HepG2 (cell line): Measurements from ENCODE around the gene DAB2IP. TPM values are rescaled to one million over a fixed set of nuclear protein-coding genes. Genes with fewer than 3 reads are reported as not detected.

Source experiments
- ATM ChIP-seq: fragments of 450-650 bp; IDR thresholded peaks from 2 replicates; pipeline ENCODE4 v1.7.1; 2017; ENCODE audit warnings: mild to moderate bottlenecking, borderline replicate concordance
- CEBPG ChIP-seq: IDR thresholded peaks from 2 replicates; pipeline ENCODE4 v1.6.1; 2016
- CTCF ChIP-seq: sonication (generic); formaldehyde crosslinking; IDR thresholded peaks from 2 replicates; pipeline ENCODE4 v1.5.0; 2020; ENCODE audit warnings: mild to moderate bottlenecking, missing genetic modification reagents, moderate library complexity
- FOXA3 ChIP-seq: IDR thresholded peaks from 2 replicates; pipeline ENCODE4 v1.6.1; 2016; ENCODE audit warnings: missing genetic modification reagents, missing compliant biosample characterization
- HNRNPUL1 ChIP-seq: fragments of 200-400 bp; formaldehyde crosslinking; IDR thresholded peaks from 2 replicates; pipeline ENCODE4 v1.6.1; 2017; ENCODE audit warnings: low read depth, mild to moderate bottlenecking, low read length, moderate library complexity
- IRX3 ChIP-seq: sonication (generic); formaldehyde crosslinking; IDR thresholded peaks from 2 replicates; pipeline ENCODE4 v1.8.1; 2023; ENCODE audit warnings: mild to moderate bottlenecking, low read depth, missing genetic modification reagents, borderline replicate concordance
- ISL2 ChIP-seq: sonication (generic); formaldehyde crosslinking; IDR thresholded peaks from 2 replicates; pipeline ENCODE4 v1.5.0; 2020; ENCODE audit warnings: missing genetic modification reagents
- KDM1A ChIP-seq: IDR thresholded peaks from 2 replicates; pipeline ENCODE4 v1.6.1; 2016; ENCODE audit warnings: missing compliant biosample characterization
- KLF13 ChIP-seq: sonication (generic); formaldehyde crosslinking; IDR thresholded peaks from 2 replicates; pipeline ENCODE4 v1.4.0; 2020; ENCODE audit warnings: mild to moderate bottlenecking, missing genetic modification reagents
- MEIS2 ChIP-seq: sonication (generic); formaldehyde crosslinking; IDR thresholded peaks from 2 replicates; pipeline ENCODE4 v1.9.0; 2021; ENCODE audit warnings: mild to moderate bottlenecking, missing genetic modification reagents
- MTF1 ChIP-seq: sonication (generic); formaldehyde crosslinking; IDR thresholded peaks from 2 replicates; pipeline ENCODE4 v1.5.0; 2020; ENCODE audit warnings: missing genetic modification reagents
- MYNN ChIP-seq: sonication (generic); formaldehyde crosslinking; IDR thresholded peaks from 2 replicates; pipeline ENCODE4 v1.4.0; 2020; ENCODE audit warnings: mild to moderate bottlenecking, low read depth, missing genetic modification reagents
- NCOA5 ChIP-seq: sonication (generic); formaldehyde crosslinking; IDR thresholded peaks from 2 replicates; pipeline ENCODE4 v1.4.0; 2020; ENCODE audit warnings: missing genetic modification reagents
- NR2C2 ChIP-seq: sonication (generic); formaldehyde crosslinking; IDR thresholded peaks from 2 replicates; pipeline ENCODE4 v1.4.0; 2020; ENCODE audit warnings: missing genetic modification reagents, mild to moderate bottlenecking, moderate library complexity, borderline replicate concordance
- POGZ ChIP-seq: sonication (generic); formaldehyde crosslinking; IDR thresholded peaks from 2 replicates; pipeline ENCODE4 v1.4.0; 2020; ENCODE audit warnings: mild to moderate bottlenecking, missing genetic modification reagents
- RXRA ChIP-seq: sonication (generic); formaldehyde crosslinking; IDR thresholded peaks from 2 replicates; pipeline ENCODE4 v1.5.1; 2020; ENCODE audit warnings: missing genetic modification reagents
- SMAD9 ChIP-seq: sonication (generic); formaldehyde crosslinking; IDR thresholded peaks from 2 replicates; pipeline ENCODE4 v1.5.1; 2020; ENCODE audit warnings: mild to moderate bottlenecking, missing genetic modification reagents
- SMC3 ChIP-seq: IDR thresholded peaks from 2 replicates; pipeline ENCODE4 v1.6.1; 2011; ENCODE audit warnings: low read length, improper control_type of control experiment
- U2AF1 ChIP-seq: fragments of 200-400 bp; formaldehyde crosslinking; optimal IDR thresholded peaks from 2 replicates; pipeline ENCODE3; 2017; ENCODE audit warnings: mild to moderate bottlenecking, low read depth, low read length
- ZEB1 ChIP-seq: IDR thresholded peaks from 2 replicates; pipeline ENCODE4 v1.6.1; 2012; ENCODE audit warnings: mild to moderate bottlenecking, low read depth, inconsistent platforms; ENCODE audit not compliant: insufficient replicate concordance
- ZMYM2 ChIP-seq: sonication (generic); formaldehyde crosslinking; IDR thresholded peaks from 2 replicates; pipeline ENCODE4 v1.8.0; 2022; ENCODE audit warnings: mild to moderate bottlenecking, missing genetic modification reagents
- ZNF260 ChIP-seq: sonication (generic); formaldehyde crosslinking; IDR thresholded peaks from 2 replicates; pipeline ENCODE4 v1.4.0; 2020; ENCODE audit warnings: missing genetic modification reagents, low read depth, mild to moderate bottlenecking, borderline replicate concordance
- ZNF446 ChIP-seq: sonication (generic); formaldehyde crosslinking; IDR thresholded peaks from 2 replicates; pipeline ENCODE4 v1.5.0; 2020; ENCODE audit warnings: mild to moderate bottlenecking, missing genetic modification reagents
- ZNF574 ChIP-seq: sonication (generic); formaldehyde crosslinking; IDR thresholded peaks from 2 replicates; pipeline ENCODE4 v1.4.0; 2020; ENCODE audit warnings: missing genetic modification reagents
- ZNF644 ChIP-seq: IDR thresholded peaks from 2 replicates; pipeline ENCODE4 v1.6.1; 2016; ENCODE audit warnings: low read depth
- ZNF749 ChIP-seq: sonication (generic); formaldehyde crosslinking; IDR thresholded peaks from 2 replicates; pipeline ENCODE4 v1.8.0; 2022; ENCODE audit warnings: mild to moderate bottlenecking, missing genetic modification reagents, moderate library complexity, borderline replicate concordance
- ZNF777 ChIP-seq: sonication (generic); formaldehyde crosslinking; IDR thresholded peaks from 2 replicates; pipeline ENCODE4 v1.4.0; 2020; ENCODE audit warnings: missing genetic modification reagents
- polyA plus RNA-seq, 8 experiments: library from polyadenylated mRNA; depleted of rRNA in 3 of 8; stranded (reverse) in 7 of 8; unstranded in 1 of 8; fragments of >200 nt; fragmentation: Illumina TruSeq in 4 of 8; extraction: Trizol in 4 of 8; gene quantifications; 2 replicates each; pipeline versions ENCODE4 v1.2.1 to v1.2.3, GENCODE V29; 2011 to 2016; ENCODE audit warnings: low read depth in 4 of 8, missing spikeins in 1 of 8, mixed read lengths in 1 of 8; ENCODE audit not compliant: insufficient read depth in 1 of 8
- total RNA-seq, 5 experiments: library from RNA; depleted of rRNA; stranded (reverse); fragments of >200 nt; fragmentation: Illumina TruSeq; extraction: Trizol; gene quantifications; 2 replicates each; pipeline ENCODE4 v1.2.3, GENCODE V29; 2016; ENCODE audit warnings: low read depth in 1 of 5
- TF ChIP-seq, protein P1 (sequence below): sonication (generic); formaldehyde crosslinking; IDR thresholded peaks from 2 replicates; pipeline ENCODE4 v1.5.0; 2020; ENCODE audit warnings: missing genetic modification reagents

Gene DAB2IP
- total and polyA plus RNA-seq, 2 of the 13 experiments (the other 11 are each of a cell fraction or from before 2014, with no cell fraction given), result 25.3 to 37.9 TPM

GRCh38 chr9:121735065-121735792 is 83.8 kb downstream of the DAB2IP start (continued):
- TF ChIP-seq IRX3 (CRISPR knock-in tag) (no peak), KDM1A (CRISPR knock-in tag) (no peak), ZNF749 (CRISPR knock-in tag) (no peak), ZNF574 (CRISPR knock-in tag) (0 out of 2 replicates have a peak, but pooled peaks have one; percentile 24), KLF13 (CRISPR knock-in tag) (no peak), ZMYM2 (CRISPR knock-in tag) (no peak), MYNN (CRISPR knock-in tag) (no peak), ZEB1 (no peak), ATM (no peak), U2AF1 (no peak), ZNF644 (no peak), CEBPG (CRISPR knock-in tag) (peak; percentile 29; the same call in 1 of the 2 replicates), ZNF777 (CRISPR knock-in tag) (no peak), HNRNPUL1 (no peak), NR2C2 (CRISPR knock-in tag) (no peak), ISL2 (CRISPR knock-in tag) (no peak), SMC3 (peak; percentile 74), POGZ (CRISPR knock-in tag) (no peak), NCOA5 (no peak), FOXA3 (CRISPR knock-in tag) (peak; percentile 46; the same call in 1 of the 2 replicates), CTCF (CRISPR knock-in tag) (peak; percentile 82), MTF1 (CRISPR knock-in tag) (no peak), MEIS2 (0 out of 2 replicates have a peak, but pooled peaks have one; percentile 28), ZNF446 (no peak), RXRA (CRISPR knock-in tag) (no peak), SMAD9 (CRISPR knock-in tag) (no peak), ZNF260 (CRISPR knock-in tag) (no peak)
- TF ChIP-seq, protein P1, sequence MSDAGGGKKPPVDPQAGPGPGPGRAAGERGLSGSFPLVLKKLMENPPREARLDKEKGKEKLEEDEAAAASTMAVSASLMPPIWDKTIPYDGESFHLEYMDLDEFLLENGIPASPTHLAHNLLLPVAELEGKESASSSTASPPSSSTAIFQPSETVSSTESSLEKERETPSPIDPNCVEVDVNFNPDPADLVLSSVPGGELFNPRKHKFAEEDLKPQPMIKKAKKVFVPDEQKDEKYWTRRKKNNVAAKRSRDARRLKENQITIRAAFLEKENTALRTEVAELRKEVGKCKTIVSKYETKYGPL (CRISPR knock-in tag), result no peak
